H9 (cell line): ENCODE results near the gene ABHD15. TPM values are rescaled to one million over a fixed set of nuclear protein-coding genes. Genes with fewer than 3 reads are reported as not detected.
A peak's percentile ranks its signal among the peaks of the same experiment; 100 is the strongest.

Source experiments
- DNase-seq: peaks from one replicate; pipeline ENCODE4 v3.0.0-alpha.2; 2017
- H2AFZ ChIP-seq: one replicate; pipeline ENCODE4 v1.6.1; 2013; ENCODE audit warnings: mild to moderate bottlenecking, low read length, control low read depth, moderate library complexity
- H2AK5ac ChIP-seq: 2 replicates; pipeline ENCODE4 v1.6.1; 2013; ENCODE audit warnings: low read length, control low read depth, mixed read lengths; ENCODE audit not compliant: insufficient read length
- H2BK120ac ChIP-seq: one replicate; pipeline ENCODE4 v1.6.1; 2013; ENCODE audit warnings: low read depth, mild to moderate bottlenecking, low read length, control low read depth, inconsistent platforms; ENCODE audit not compliant: poor library complexity, severe bottlenecking
- H2BK12ac ChIP-seq: 2 replicates; pipeline ENCODE4 v1.6.1; 2013; ENCODE audit warnings: low read length, control low read depth, mixed read lengths, low read depth; ENCODE audit not compliant: insufficient read length
- H2BK15ac ChIP-seq: 2 replicates; pipeline ENCODE4 v1.6.1; 2013; ENCODE audit warnings: low read depth, low read length, control low read depth
- H2BK20ac ChIP-seq: one replicate; pipeline ENCODE4 v1.6.1; 2013; ENCODE audit warnings: low read depth, mild to moderate bottlenecking, low read length, control low read depth, inconsistent platforms; ENCODE audit not compliant: poor library complexity, severe bottlenecking
- H2BK5ac ChIP-seq: 2 replicates; pipeline ENCODE4 v1.6.1; 2013; ENCODE audit warnings: low read length, control low read depth, mixed read lengths; ENCODE audit not compliant: insufficient read length
- H3K14ac ChIP-seq: 2 replicates; pipeline ENCODE4 v1.6.1; 2013; ENCODE audit warnings: low read length, control low read depth; ENCODE audit not compliant: insufficient read depth
- H3K18ac ChIP-seq: 2 replicates; pipeline ENCODE4 v1.6.1; 2013; ENCODE audit warnings: low read depth, mild to moderate bottlenecking, mixed read lengths, low read length, control low read depth; ENCODE audit not compliant: insufficient read length
- H3K23ac ChIP-seq: 2 replicates; pipeline ENCODE4 v1.6.1; 2013; ENCODE audit warnings: low read length, control low read depth, mixed read lengths, low read depth; ENCODE audit not compliant: insufficient read length
- H3K23me2 ChIP-seq: 2 replicates; pipeline ENCODE4 v1.6.1; 2013; ENCODE audit warnings: low read depth, mild to moderate bottlenecking, mixed read lengths, low read length, control low read depth; ENCODE audit not compliant: insufficient read length, poor library complexity, severe bottlenecking
- H3K27ac ChIP-seq: 2 replicates; pipeline ENCODE4 v1.5.1; 2013; ENCODE audit warnings: low read length, control low read depth, mixed read lengths, low read depth; ENCODE audit not compliant: insufficient read length
- H3K27me3 ChIP-seq: 2 replicates; pipeline ENCODE4 v1.6.1; 2013; ENCODE audit warnings: low read length, control low read depth, inconsistent platforms; ENCODE audit not compliant: insufficient read depth
- H3K4ac ChIP-seq: 2 replicates; pipeline ENCODE4 v1.6.1; 2013; ENCODE audit warnings: low read depth, mild to moderate bottlenecking, control low read depth, inconsistent platforms, low read length, moderate library complexity
- H3K4me1 ChIP-seq: 2 replicates; pipeline ENCODE4 v1.6.1; 2013; ENCODE audit warnings: low read length, control low read depth, inconsistent platforms; ENCODE audit not compliant: insufficient read depth
- H3K4me2 ChIP-seq: 2 replicates; pipeline ENCODE4 v1.6.1; 2013; ENCODE audit warnings: low read length, control low read depth, mixed read lengths; ENCODE audit not compliant: insufficient read length, insufficient read depth
- H3K56ac ChIP-seq: 2 replicates; pipeline ENCODE4 v1.6.1; 2013; ENCODE audit warnings: low read depth, mild to moderate bottlenecking, mixed read lengths, low read length, control low read depth; ENCODE audit not compliant: insufficient read length
- H3K79me1 ChIP-seq: 2 replicates; pipeline ENCODE4 v1.6.1; 2013; ENCODE audit warnings: low read depth, mild to moderate bottlenecking, moderate library complexity, low read length, control low read depth, inconsistent platforms; ENCODE audit not compliant: insufficient read depth, poor library complexity, severe bottlenecking
- H3K79me2 ChIP-seq: 2 replicates; pipeline ENCODE4 v1.6.1; 2013; ENCODE audit warnings: low read length, control low read depth, inconsistent platforms; ENCODE audit not compliant: insufficient read depth
- H3K9ac ChIP-seq: 2 replicates; pipeline ENCODE4 v1.6.1; 2013; ENCODE audit warnings: low read length, control low read depth, mixed read lengths; ENCODE audit not compliant: insufficient read length; ENCODE audit errors: extremely low read depth
- H3K9me3 ChIP-seq: one replicate; pipeline ENCODE4 v1.6.1; 2013; ENCODE audit warnings: low read depth, low read length, inconsistent platforms; ENCODE audit not compliant: control insufficient read depth
- H3T11ph ChIP-seq: one replicate; pipeline ENCODE4 v1.6.1; 2013; ENCODE audit warnings: mild to moderate bottlenecking, low read length, control low read depth, inconsistent platforms
- H4K20me1 ChIP-seq: one replicate; pipeline ENCODE4 v1.6.1; 2013; ENCODE audit not compliant: control insufficient read depth, insufficient read length, insufficient read depth
- H4K5ac ChIP-seq: 2 replicates; pipeline ENCODE4 v1.6.1; 2013; ENCODE audit warnings: low read depth, mild to moderate bottlenecking, mixed read lengths, low read length, control low read depth; ENCODE audit not compliant: insufficient read length
- H4K8ac ChIP-seq: replicated peaks from 2 replicates; pipeline ENCODE4 v1.6.1; 2013; ENCODE audit warnings: low read length, control low read depth, mixed read lengths, low read depth; ENCODE audit not compliant: insufficient read length
- H4K91ac ChIP-seq: 2 replicates; pipeline ENCODE4 v1.6.1; 2013; ENCODE audit warnings: low read depth, mild to moderate bottlenecking, moderate library complexity, mixed read lengths, low read length, control low read depth; ENCODE audit not compliant: insufficient read length
- H3K27ac Mint-ChIP-seq, 3 experiments: 2 replicates in 2 of 3; 3 replicates in 1 of 3; pipeline ENCODE4 v1.8.0; 2020 to 2021; ENCODE audit warnings: mixed read lengths in 3 of 3, mild to moderate bottlenecking in 1 of 3, moderate library complexity in 1 of 3
- H3K27me3 Mint-ChIP-seq: 2 replicates; pipeline ENCODE4 v1.8.0; 2021; ENCODE audit warnings: low read depth, mild to moderate bottlenecking, moderate library complexity, mixed read lengths
- H3K36me3 Mint-ChIP-seq, 3 experiments: 2 replicates in 2 of 3; 3 replicates in 1 of 3; pipeline ENCODE4 v1.8.0; 2020 to 2021; ENCODE audit warnings: low read depth in 3 of 3, mixed read lengths in 3 of 3; ENCODE audit not compliant: insufficient read depth in 1 of 3
- H3K4me1 Mint-ChIP-seq, 2 experiments: 2 replicates each; pipeline ENCODE4 v1.8.0; 2020; ENCODE audit warnings: mixed read lengths in 2 of 2
- H3K4me3 Mint-ChIP-seq, 2 experiments: 2 replicates in 1 of 2; 3 replicates in 1 of 2; pipeline ENCODE4 v1.8.0; 2020 to 2021; ENCODE audit warnings: mild to moderate bottlenecking in 2 of 2, mixed read lengths in 2 of 2, moderate library complexity in 1 of 2
- H3K9me3 Mint-ChIP-seq, 2 experiments: 2 replicates in 1 of 2; 3 replicates in 1 of 2; pipeline ENCODE4 v1.8.0; 2020; ENCODE audit warnings: mild to moderate bottlenecking in 2 of 2, mixed read lengths in 2 of 2, moderate library complexity in 1 of 2
- WGBS: extraction: QIAGEN DNeasy Blood & Tissue Kit; methylation state at CpG from one replicate; pipeline ENCODE4 v1.1.7; 2013; ENCODE audit warnings: missing lambda C conversion rate, low lambda C conversion rate, mixed read lengths; ENCODE audit not compliant: insufficient read length; ENCODE audit errors: extremely low coverage; 5-methylcytosine and 5-hydroxymethylcytosine counted together
- total RNA-seq: library from RNA; stranded (reverse); gene quantifications from 2 replicates; pipeline ENCODE4 v1.2.1, GENCODE V29; 2021
- TF ChIP-seq, protein P1 (sequence below): fragments of 200-600 bp; sonication (generic); conservative IDR thresholded peaks from 3 replicates; pipeline ENCODE4 v1.8.0; 2021; ENCODE audit warnings: antibody characterized with exemption, mild to moderate bottlenecking

The ABHD15 gene
- total RNA-seq, 1 experiment from 2014 or later: 2.5 TPM

DNA sequence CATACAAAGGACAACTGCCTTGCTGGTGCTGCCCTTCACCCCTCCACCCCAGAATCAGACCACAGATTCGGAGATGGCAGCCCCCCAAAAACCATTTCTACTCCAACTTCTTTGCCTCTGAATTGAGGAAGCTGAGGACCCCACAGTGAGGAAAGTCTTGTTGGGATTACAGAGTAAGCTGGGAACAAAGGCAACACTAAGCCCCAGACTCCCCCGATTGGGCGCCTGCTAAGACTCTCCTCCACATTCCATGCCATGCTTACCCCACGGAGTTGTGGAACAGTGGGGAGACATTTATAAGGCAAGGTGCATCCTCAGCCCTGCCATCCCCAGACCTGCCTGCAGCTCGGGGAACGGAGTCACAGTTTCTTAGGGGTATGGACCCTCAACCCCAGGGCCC, 20.8 kb upstream of the ABHD15 start:
- no peak overlapping the region for H2AK5ac ChIP-seq
- H3K4ac ChIP-seq: no peak overlapping the region
- no peak overlapping the region for H2BK15ac ChIP-seq
- no peak overlapping the region for H4K8ac ChIP-seq
- H3K9ac ChIP-seq: no peak overlapping the region
- H3K27ac Mint-ChIP-seq: no peak overlapping the region
- H3K9me3 ChIP-seq: no peaks in the 10 kb centered on the region
- no CpG with 5 or more reads among the region's 6 CpGs for whole genome bisulfite sequencing
- H4K91ac ChIP-seq: no peak overlapping the region
- peaks cover 3% of the 10 kb centered on the region; the same call in 1 of the 2 replicates for H3K27me3 Mint-ChIP-seq
- no peak overlapping the region for H2AFZ ChIP-seq
- H2BK120ac ChIP-seq: no peak overlapping the region
- no peak overlapping the region for H3K27ac ChIP-seq
- no peak overlapping the region for H3K23ac ChIP-seq
- no peak overlapping the region for H3K18ac ChIP-seq
- H2BK20ac ChIP-seq: no peak overlapping the region
- peaks cover 23% of the 10 kb centered on the region; the same call in 1 of the 2 replicates for H3K79me2 ChIP-seq
- H3K4me2 ChIP-seq: no peak overlapping the region
- H3K4me1 ChIP-seq: peaks cover 15% of the 10 kb centered on the region; the same call in 1 of the 2 replicates
- TF ChIP-seq, protein P1, sequence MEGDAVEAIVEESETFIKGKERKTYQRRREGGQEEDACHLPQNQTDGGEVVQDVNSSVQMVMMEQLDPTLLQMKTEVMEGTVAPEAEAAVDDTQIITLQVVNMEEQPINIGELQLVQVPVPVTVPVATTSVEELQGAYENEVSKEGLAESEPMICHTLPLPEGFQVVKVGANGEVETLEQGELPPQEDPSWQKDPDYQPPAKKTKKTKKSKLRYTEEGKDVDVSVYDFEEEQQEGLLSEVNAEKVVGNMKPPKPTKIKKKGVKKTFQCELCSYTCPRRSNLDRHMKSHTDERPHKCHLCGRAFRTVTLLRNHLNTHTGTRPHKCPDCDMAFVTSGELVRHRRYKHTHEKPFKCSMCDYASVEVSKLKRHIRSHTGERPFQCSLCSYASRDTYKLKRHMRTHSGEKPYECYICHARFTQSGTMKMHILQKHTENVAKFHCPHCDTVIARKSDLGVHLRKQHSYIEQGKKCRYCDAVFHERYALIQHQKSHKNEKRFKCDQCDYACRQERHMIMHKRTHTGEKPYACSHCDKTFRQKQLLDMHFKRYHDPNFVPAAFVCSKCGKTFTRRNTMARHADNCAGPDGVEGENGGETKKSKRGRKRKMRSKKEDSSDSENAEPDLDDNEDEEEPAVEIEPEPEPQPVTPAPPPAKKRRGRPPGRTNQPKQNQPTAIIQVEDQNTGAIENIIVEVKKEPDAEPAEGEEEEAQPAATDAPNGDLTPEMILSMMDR: no peak
- no peak overlapping the region for H3K56ac ChIP-seq
- H4K5ac ChIP-seq: no peak overlapping the region
- peak overlapping the region; percentile 78 to 87; a peak in 4 of 5 replicates for H3K4me3 Mint-ChIP-seq
- peaks cover 31% of the 10 kb centered on the region for H3K23me2 ChIP-seq
- H3K79me1 ChIP-seq: peaks cover 4% of the 10 kb centered on the region
- no peaks in the 10 kb centered on the region for H3K9me3 Mint-ChIP-seq
- no peak overlapping the region for H3K14ac ChIP-seq
- no peak for DNase-seq
- H3K27me3 ChIP-seq: no peaks in the 10 kb centered on the region
- no peak overlapping the region for H2BK5ac ChIP-seq
- H3K4me1 Mint-ChIP-seq: peaks cover 49 to 63% of the 10 kb centered on the region in 2 experiments
- no peak overlapping the region for H3T11ph ChIP-seq
- H4K20me1 ChIP-seq: no peaks in the 10 kb centered on the region
- H2BK12ac ChIP-seq: no peak overlapping the region
- H3K36me3 Mint-ChIP-seq: peaks cover 9 to 14% (median 11%) of the 10 kb centered on the region in 3 experiments; a peak in 6 of 7 replicates
